ENCODE measurements around the gene NAB2.
A peak's percentile ranks its signal among the peaks of the same experiment; 100 is the strongest.

The NAB2 gene

GRCh38 chr12:57143454-57143853 is 54.5 kb downstream of the NAB2 start:
- no peak for DNase-seq (ENCODE audit: low read depth, low spot score)

More at GRCh38 chr12:57143454-57143853, 54.5 kb downstream of the NAB2 start:
- H3K9ac ChIP-seq (ENCODE audit: insufficient read length, low read depth), result peak overlapping the region; percentile 3
- H3K4me3 ChIP-seq (ENCODE audit: insufficient read length, low read depth), result no peak overlapping the region
- no peaks in the 10 kb centered on the region for H3K27me3 ChIP-seq (ENCODE audit: insufficient read depth, insufficient read length)
- H3K36me3 ChIP-seq (ENCODE audit: insufficient read depth, insufficient read length, low read length), result peaks cover 96% of the 10 kb centered on the region
- no peaks in the 10 kb centered on the region for H3K9me3 ChIP-seq (ENCODE audit: insufficient read depth, low read length)
- H3K4me1 ChIP-seq (ENCODE audit: insufficient read depth, insufficient read length), result peaks cover 24% of the 10 kb centered on the region
- TF ChIP-seq YY1 (IDR thresholded peaks at IDR 0.05; ENCODE audit: insufficient read depth, insufficient read length) (no peak), ZNF274 (IDR thresholded peaks at IDR 0.05; ENCODE audit: low read depth, low read length) (no peak), SUZ12 (IDR thresholded peaks at IDR 0.05; ENCODE audit: extremely low read depth, insufficient read depth, insufficient read length) (no peak)

All from NT2/D1 (cell line).